ENCODE data around the gene BBS10.

DNA sequence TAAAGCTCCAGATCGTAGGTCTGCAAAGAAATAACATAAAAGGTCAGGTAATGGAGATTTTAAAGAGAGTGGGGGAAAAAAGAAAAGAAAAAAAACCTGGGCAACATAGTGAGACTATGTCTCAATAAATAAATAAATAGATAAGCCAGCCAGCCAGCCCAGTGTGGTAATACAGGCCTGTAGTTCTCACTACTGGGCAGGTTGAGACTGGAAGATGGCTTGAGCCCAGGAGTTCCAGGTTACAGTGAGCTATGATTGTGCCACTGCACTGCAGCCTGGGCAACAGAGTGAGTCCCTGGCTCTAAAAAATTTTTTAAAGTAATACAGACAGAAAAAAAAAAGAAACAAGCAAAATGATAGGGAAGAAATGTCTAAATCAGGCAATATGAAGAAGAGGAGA, 43.2 kb upstream of the BBS10 start:
- TF ChIP-seq POLR2A (IDR thresholded peaks at IDR 0.05) = no peak
- TF ChIP-seq, protein P1, sequence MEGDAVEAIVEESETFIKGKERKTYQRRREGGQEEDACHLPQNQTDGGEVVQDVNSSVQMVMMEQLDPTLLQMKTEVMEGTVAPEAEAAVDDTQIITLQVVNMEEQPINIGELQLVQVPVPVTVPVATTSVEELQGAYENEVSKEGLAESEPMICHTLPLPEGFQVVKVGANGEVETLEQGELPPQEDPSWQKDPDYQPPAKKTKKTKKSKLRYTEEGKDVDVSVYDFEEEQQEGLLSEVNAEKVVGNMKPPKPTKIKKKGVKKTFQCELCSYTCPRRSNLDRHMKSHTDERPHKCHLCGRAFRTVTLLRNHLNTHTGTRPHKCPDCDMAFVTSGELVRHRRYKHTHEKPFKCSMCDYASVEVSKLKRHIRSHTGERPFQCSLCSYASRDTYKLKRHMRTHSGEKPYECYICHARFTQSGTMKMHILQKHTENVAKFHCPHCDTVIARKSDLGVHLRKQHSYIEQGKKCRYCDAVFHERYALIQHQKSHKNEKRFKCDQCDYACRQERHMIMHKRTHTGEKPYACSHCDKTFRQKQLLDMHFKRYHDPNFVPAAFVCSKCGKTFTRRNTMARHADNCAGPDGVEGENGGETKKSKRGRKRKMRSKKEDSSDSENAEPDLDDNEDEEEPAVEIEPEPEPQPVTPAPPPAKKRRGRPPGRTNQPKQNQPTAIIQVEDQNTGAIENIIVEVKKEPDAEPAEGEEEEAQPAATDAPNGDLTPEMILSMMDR (IDR thresholded peaks at IDR 0.05) = no peak
- no peak for TF ChIP-seq EP300 (IDR thresholded peaks at IDR 0.05)
